ENCODE data around the gene CFAP74. TPM values are rescaled to one million over a fixed set of nuclear protein-coding genes. Genes with fewer than 3 reads are reported as not detected.

Gene CFAP74
- total and polyA plus RNA-seq, 9 of the 15 experiments (the other 6 are each of a cell fraction or from before 2014, with no cell fraction given): 0.03 to 0.15 (median 0.05) TPM; not detected in 6

- TF ChIP-seq ATF3 (IDR thresholded peaks at IDR 0.05): no peak
- TF ChIP-seq ATF3 (CRISPR knock-in tag; conservative IDR thresholded peaks at IDR 0.05): no peak
- TF ChIP-seq RBM34 (IDR thresholded peaks at IDR 0.05; ENCODE audit: borderline replicate concordance, insufficient read depth, low read length): no peak
- no peak for TF ChIP-seq SMARCA5 (IDR thresholded peaks at IDR 0.05)
- no peak for TF ChIP-seq SREBF2 (CRISPR knock-in tag; IDR thresholded peaks at IDR 0.05)
- no peak for TF ChIP-seq ELF2 (CRISPR knock-in tag; IDR thresholded peaks at IDR 0.05)
- peak; percentile 66 to 91 for TF ChIP-seq RAD21 (CRISPR knock-in tag; conservative IDR thresholded peaks at IDR 0.05 in 1 of 2, IDR thresholded peaks at IDR 0.05 in 1 of 2)
- no peak for TF ChIP-seq GATAD2B (IDR thresholded peaks at IDR 0.05; ENCODE audit: borderline replicate concordance)
- TF ChIP-seq FOXA1 (IDR thresholded peaks at IDR 0.05; ENCODE audit: borderline replicate concordance): no peak
These were observed 42.8 kb upstream of the CFAP74 start (continued) for GRCh38 chr1:2046174-2046917.
